HG03066 (cell line): Measurements from ENCODE around the gene LAMA3.

Experiments
- ATAC-seq: cut with Tn5 transposase; IDR thresholded peaks from one replicate; pipeline ENCODE4 v1.9.1; 2021; ENCODE audit warnings: low read depth; ENCODE audit not compliant: unreplicated experiment

The LAMA3 gene

DNA sequence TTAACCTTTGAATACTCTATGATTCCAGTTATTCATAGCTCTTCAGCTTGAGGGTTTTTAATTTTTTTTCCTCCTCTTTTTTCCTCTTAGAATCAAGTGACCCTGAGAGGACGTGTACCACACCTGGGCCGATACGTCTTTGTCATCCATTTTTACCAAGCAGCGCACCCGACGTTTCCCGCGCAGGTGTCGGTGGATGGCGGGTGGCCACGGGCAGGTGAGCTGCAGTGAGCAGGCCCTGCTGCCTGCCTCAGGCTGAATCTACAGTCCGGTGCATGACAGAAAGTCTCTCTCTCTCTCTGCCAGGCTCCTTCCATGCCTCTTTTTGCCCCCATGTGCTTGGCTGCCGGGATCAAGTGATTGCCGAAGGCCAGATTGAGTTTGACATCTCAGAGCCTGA lies 153.1 kb downstream of the LAMA3 start:
- no peak for ATAC-seq

DNA sequence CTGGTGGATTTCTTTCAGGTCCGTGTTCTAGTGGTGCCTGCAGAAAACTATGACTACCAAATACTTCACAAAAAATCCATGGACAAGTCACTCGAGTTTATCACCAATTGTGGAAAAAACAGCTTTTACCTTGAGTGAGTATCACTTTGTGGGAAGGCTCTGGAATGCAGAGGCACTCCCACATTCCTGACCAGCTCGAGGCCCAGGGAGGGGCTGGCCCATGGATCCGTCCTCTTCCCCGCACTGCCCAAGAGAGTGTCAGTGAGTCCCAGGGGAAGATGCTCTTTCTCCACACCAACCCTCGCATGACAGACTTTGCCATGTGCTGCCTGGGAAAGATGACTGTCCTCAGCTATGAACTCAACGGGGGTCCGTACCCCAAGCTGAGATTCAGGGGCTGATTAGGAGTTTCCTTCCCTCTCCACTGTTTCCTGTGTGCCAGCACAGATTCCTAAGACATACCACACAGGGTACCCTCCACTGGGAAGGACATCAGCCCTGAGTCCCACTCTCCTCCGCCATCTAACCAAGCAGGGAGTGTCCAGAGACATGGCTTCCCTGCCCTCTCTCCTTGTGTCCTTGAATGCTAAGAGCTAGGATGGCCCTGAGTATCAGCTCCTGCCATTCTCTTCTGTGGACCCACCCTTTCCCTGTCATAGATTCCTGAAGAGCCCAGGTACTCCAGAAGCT lies 155.9 kb downstream of the LAMA3 start:
- no peak for ATAC-seq

DNA sequence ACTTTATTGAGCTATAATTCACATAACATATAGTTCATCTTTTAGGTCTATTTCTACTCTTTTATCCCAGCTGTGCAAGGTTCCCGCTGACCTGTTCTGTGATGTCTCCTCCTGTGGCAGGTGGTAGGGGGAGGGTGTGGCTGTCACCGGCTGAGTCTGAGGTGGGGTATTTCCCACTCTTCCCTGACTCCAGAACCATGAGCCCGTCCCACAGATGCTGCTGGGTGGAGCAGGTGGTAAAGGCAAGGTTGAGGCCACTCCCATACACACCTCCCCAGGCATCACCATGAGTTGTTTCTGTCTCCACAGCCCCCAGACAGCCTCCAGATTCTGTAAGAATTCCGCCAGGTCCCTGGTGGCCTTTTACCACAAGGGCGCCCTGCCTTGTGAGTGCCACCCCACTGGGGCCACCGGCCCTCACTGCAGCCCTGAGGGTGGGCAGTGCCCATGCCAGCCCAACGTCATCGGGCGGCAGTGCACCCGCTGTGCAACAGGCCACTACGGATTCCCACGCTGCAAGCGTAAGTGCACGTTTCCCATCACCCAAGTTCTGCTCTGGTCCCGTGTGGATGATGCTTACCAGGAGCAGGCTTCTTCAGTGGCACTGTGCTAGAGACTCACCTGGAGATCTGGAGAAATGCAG lies 156.9 kb downstream of the LAMA3 start:
- no peak for ATAC-seq

DNA sequence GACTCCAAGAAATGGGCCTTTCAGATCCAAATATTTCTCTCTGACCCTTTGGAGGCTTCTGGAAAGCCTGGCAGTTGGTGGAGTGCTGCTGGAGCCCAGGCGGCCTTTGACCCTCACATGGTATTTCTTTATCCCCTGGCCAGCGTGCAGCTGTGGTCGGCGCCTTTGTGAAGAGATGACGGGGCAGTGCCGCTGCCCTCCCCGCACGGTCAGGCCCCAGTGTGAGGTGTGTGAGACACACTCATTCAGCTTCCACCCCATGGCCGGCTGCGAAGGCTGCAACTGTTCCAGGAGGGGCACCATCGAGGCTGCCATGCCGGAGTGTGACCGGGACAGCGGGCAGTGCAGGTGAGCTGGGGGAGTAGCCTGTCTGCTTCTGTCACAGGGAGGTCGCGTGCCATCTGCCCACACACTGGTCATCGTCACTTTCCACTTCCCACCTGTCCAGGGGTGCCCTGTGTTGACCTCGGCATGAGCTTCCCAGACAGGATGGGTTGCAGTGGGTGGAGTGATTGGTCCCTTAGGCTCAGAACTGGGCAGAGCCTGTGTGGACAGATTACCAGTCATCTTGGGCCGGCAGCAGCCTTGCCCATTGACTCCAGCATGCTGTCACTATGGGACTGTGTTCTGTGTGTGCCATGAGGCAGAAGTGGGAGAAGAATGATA lies 158.2 kb downstream of the LAMA3 start:
- no peak for ATAC-seq

DNA sequence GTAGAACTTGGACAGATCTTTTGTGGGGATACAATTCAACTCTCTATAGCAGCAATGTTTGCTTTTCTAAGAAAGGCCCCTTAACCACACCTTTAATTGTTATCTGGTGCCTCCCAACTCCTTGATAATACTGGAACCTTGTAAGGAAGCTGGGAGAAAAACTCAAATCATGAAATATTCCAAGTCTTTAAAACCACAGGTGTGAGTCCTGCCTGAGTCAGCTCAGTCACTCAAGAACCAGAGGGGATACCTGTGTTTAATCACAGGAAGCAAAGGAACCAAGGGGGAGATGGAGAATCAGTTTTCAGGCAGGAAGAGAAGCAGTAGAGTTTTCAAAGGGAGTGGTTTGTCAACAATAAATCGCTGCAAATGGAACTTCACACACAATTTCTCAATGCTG lies 159.9 kb downstream of the LAMA3 start:
- ATAC-seq: no peak

DNA sequence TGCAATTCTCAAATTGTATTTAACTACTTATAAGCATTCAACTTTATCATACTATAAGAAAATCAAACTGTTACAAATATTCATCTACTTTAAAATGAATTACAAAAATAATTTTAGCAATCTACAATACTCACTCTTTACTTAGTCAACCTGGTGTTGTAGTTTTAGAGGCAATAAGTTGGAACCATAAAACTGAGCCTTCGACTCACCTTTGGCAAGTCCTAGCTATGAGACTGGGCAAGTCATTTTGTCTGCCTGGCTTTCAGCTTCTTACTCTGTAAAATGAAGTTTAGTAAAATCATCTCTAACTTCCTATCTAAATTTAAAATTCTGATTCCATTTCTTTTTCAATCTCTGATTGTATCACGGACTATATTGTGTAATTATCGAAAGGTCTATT lies 161.0 kb downstream of the LAMA3 start:
- no peak for ATAC-seq

DNA sequence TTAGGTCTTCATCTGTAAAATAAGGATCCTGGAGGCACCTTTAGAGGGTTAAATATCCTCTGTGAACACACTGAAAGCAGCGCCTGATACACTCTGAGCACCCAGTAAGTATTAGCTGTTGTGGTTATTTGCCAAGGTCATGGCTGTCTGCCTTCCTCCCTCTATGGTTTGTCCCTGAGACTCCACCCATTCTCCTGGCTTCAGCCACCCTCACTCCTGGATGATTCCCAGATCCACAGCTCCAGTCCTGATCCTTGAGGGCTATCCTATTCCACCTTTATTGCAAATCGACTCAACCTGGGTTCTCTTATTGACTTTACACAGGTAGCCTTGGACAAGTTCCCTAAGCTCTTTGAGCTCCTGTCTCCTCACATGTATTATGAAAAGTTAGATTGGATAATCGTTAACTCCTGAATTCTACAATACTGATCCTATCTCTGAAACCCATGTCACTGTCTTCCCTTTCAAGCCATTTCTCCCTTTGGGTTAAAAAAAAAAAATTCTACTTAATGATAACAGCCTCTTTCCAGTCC lies 162.3 kb downstream of the LAMA3 start:
- no peak for ATAC-seq

DNA sequence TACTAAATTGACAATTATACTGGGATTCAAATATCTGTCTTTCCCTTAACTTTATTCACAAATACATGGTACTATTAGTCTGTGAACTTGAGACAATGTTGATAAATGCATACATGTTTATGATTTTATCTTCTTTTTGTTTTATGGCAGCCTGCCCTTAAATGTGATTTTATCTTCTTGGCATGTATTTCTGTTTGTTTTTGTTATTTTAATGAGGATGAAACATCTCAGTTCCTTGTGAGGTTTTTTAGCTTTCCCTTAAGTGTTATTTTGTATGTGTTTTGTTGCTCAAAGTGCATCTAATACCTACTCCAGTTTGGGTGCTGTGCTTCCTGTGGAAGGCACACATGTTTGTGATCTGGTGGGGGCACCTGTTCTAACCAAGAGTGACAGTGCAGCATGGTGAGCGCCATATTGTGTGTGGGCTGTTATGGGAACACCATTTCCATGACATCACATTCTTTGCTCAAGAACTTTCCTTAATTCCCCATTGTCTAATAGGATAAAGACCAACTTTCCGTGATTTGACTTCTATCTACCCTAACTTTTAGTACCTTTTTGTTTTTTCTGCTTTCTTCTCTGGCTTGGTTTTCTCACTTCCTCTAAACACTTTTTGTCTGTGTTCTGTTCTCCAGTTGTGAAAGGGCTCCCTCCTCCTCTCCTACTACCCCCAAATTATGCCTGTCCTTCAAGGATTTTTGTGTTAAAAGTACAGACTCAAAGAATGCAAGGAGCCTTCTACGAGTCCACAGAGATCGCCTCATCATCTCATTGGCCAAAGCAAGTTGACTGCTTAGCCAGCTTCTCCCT lies 163.2 kb downstream of the LAMA3 start:
- ATAC-seq: no peak

DNA sequence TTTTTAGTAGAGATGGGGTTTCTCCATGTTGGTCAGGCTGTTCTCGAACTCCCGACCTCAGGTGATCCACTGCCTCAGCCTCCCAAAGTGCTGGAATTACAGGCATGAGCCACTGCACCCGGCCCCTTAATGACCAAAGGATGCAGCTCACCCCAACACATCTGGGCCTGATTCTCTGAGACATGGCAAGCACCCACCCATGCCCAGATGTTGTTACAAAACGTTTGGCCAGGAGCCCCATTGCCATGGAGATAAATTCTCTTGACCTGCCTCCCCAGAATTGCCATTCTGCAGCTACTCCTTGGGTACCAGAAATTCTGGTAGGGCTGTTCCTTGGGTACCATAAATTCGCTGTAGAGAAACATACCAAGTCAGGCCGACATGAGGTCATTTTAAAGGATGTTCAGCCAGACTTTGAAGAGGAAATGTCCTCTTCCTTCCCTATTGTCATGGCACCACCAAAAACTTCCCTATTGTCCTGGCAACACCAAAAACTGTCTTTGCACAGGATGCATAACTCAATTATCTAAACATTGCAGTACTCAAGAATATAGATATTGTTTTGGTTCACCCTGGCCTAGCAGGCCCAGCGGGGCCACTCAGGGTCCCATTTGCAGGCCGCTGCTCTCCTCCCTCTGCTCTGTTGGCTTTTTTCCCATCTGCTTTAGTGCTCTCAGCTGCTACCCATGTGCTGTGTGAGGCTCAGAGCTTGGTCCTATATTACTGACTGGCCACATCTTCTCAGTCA lies 164.4 kb downstream of the LAMA3 start:
- ATAC-seq: no peak

DNA sequence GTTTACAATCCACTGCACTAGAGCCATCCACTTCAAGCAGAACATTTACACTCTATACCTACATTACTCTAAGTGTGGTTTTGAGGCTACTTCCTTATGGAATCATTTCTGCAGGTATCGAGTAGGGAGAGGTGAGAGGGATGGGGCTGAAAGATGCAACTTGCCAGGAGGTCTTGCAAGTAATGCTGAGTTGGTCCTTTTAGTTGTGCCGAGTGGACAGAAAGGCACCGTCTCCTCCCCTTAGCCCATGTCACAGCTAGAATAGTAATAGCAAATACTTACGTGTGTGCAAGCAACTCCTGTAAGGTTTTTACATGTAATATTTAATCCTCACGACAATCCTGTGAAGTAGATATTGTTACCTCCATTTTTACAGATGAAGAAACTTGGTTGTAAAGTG lies 166.5 kb downstream of the LAMA3 start:
- no peak for ATAC-seq

DNA sequence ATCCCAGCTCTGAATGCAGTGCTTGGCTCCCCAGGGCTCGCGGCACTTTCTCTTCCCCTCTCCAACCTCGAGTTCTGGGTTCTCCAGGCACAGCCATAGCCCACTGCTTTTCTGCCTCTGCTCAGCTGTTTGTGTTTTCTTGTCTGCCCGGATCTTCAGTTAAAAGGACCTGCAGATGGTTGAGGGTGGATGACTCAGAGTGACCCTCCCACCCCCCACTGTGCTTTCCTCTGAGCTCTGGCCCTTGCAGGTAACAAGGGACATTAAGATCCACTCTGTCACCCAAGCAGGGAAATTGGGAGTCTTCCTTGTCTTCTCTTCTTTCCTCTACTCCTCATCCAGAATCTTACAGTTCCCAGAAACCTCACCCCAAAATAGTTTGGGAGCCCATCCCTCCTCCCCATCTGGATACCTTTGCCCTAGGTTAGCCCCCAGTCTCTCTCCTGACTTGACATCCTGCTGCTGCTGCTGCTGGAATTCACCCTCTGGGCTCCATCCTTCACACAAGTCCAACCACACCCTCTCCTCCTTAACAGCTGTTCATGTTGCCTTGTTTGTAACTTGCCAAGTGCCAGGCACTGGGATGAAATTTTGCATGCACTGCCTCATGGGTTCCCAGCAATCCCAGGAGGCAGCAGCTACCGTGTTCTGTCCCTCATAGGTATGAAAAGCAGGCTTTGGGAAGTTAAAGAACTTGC lies 167.4 kb downstream of the LAMA3 start:
- no peak for ATAC-seq

DNA sequence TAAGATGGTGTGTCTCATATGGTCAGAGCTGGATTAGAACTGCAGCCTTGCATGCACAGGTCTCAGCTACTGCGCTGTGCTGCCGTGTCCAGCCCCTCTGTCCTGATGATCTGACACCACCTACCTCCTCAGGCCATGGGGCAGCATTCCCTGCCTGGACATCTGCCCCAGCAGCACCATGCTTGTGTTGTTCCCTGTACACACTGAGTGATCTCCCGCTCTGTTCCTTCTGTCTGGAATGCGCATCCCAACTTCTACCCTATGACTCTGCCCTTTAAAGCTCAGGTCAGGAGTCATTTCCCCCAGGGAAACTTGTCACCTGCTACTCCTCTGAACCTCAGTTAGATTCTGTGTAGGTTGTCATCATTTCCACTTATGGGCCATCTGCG lies 167.9 kb downstream of the LAMA3 start:
- no peak for ATAC-seq

DNA sequence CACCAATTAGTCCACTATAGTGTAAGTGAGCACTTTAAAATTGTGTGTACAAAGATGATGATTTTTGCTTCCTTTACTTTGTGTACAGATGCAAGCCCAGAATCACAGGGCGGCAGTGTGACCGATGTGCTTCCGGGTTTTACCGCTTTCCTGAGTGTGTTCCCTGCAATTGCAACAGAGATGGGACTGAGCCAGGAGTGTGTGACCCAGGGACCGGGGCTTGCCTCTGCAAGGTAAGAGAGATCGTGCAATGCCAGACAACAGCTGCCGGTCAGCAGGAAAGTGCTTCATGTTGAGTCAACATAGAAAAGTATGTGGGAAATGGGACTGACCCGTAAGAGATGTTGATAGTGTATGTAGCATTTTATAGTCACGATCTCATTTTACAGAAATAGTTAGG lies 168.5 kb downstream of the LAMA3 start:
- ATAC-seq: no peak

DNA sequence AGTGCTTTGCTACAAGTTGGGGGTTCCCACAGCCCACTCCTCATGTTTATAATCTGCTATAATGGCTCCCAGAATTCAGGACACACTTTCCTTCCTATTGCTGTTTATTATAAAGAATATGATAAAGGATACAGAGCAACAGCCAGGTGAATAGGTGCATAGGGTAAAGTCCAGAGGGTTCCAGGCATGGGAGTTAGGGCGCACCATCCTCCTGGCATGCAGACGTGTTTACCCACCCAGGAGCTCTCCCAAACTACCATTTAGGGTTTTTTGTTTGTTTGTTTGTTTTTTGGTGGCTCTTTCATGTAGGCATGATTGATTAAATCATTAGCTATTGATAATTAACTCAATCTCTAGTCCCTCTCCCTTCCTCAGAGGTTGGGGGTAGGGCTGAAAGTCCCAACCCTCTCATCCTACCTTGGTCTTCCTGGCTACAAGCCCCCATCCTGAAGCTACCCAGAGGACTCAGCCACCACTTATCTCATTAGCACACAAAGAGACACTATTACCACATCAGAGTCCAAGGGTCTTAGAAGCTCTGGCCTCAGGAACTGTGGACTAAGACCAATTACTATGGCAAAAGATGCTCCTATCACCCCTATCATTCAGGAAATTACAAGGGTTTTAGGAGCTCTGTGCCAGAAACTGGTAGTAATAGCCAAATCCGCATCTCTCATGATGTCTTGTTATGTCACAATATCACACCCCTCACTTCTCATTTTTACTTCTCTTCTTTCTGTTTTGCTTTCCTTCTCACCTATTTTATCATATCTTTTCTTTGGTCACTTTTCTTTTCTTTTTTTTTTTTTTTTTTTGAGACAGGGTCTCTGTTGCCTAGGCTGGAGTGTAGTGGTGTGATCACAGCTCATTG lies 170.4 kb downstream of the LAMA3 start:
- ATAC-seq: no peak

DNA sequence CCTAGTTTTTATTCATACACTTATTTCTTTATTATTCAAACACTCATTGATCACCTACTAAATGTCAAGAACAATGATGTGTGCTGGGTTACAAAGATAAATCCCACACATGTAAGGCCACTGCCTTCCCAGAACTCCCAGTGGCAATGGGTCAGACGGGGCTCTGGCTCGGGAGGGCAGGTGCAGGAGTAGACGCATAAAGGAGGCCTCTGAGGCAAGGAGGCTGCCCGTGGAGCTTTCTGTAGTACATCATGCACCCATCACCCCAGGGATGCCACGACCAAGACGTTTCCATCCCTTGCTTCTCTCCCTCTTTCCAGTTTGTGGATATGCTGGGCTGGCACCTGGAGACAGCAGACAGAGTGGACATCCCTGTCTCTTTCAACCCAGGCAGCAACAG lies 172.1 kb downstream of the LAMA3 start:
- ATAC-seq: no peak

DNA sequence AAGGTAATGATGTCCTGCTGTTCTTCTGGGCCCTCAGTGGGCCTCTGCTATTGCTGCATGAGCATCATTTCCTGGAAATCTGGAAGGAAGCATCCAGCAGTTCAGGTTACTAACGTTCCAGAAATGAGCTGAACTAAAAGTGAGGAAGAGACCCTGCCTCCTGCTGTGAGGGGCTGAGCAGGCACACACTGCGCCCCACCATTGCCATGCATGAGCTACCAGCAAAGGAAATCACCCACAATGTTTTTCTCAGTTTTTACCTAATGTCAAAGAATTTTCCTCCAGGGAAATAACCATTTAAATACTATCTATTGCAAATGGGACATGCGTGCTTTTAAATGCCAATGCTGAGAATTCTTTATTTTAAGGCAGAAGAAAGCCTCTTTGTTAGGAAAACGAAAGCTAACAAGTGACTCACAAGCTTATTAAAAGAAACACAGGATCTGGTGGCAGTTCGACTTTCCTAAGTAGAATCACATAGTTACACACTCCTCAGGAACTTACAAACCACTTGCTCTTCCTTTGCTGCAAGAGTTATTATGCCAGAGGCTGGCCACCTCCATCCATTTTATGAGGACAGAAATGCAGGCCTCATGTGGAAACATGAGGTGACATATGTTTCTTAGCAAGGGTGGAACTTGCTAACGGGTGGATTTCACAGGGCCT lies 172.7 kb downstream of the LAMA3 start:
- ATAC-seq: no peak

DNA sequence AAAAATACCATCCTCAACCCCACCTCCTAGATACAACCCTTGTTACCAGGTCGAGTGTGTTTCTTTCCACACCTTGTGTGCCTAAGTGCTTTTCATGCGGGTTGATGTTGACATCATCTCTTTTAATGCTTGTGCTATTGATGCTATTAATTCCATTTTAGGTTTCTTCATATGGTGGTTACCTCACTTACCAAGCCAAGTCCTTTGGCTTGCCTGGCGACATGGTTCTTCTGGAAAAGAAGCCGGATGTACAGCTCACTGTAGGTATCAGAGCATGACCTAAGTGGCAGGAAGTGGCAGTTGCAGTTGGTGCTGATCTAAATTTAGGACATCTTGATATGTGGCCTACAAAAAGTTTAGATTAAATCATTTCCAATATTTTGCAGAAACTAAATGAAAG lies 175.4 kb downstream of the LAMA3 start:
- no peak for ATAC-seq

DNA sequence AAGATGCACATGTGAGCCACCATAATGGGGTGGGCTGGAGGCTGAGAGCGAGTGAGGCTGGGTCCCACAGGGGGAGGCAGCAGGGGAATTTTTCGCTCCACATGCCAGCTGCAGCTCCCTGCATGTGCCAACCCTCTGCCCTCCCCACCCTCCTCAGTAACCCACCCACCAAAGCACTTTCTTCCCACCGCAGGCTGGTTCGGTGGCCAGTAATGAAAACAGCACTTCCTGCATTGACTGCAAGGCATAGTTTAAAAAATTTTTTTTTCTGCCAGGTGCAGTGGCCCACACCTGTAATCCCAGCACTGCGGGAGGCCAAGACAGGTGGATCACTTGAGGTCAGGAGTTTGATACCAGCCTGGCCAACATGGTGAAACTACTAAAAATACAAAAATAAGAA lies 177.8 kb downstream of the LAMA3 start:
- no peak for ATAC-seq
